Suprapubic skin (tissue), 4 donors: ENCODE results near the gene LRRC4C. TPM values are rescaled to one million over a fixed set of nuclear protein-coding genes. Genes with fewer than 3 reads are reported as not detected.

ENCODE experiments used
- DNase-seq, 2 donors: peaks; one replicate each; pipeline ENCODE4 v3.0.0-alpha.2; 2019; ENCODE audit warnings: low spot score in 2 of 2
- H3K27ac ChIP-seq: fragments of 200-600 bp; sonication (generic); one replicate; pipeline ENCODE4 v1.5.1; 2019
- H3K27me3 ChIP-seq: fragments of 200-600 bp; sonication (generic); one replicate; pipeline ENCODE4 v1.5.1; 2019
- H3K36me3 ChIP-seq: fragments of 200-600 bp; sonication (generic); one replicate; pipeline ENCODE4 v1.5.1; 2019
- H3K4me1 ChIP-seq: fragments of 200-600 bp; sonication (generic); one replicate; pipeline ENCODE4 v1.5.1; 2019
- H3K4me3 ChIP-seq: fragments of 200-600 bp; sonication (generic); one replicate; pipeline ENCODE4 v1.5.1; 2019; ENCODE audit warnings: mild to moderate bottlenecking
- H3K9me3 ChIP-seq: fragments of 200-600 bp; sonication (generic); one replicate; pipeline ENCODE4 v1.5.1; 2019
- EP300 ChIP-seq: sonication (generic); formaldehyde crosslinking; IDR thresholded peaks from one replicate; pipeline ENCODE4 v1.6.1; 2017; ENCODE audit warnings: antibody characterized with exemption
- POLR2A ChIP-seq, 2 donors: fragments of 450-650 bp; IDR thresholded peaks; one replicate each; pipeline ENCODE4 v1.6.1; 2017; ENCODE audit warnings: antibody characterized with exemption in 2 of 2, mild to moderate bottlenecking in 2 of 2, moderate library complexity in 2 of 2
- POLR2AphosphoS5 ChIP-seq, 3 donors: sonication (generic); formaldehyde crosslinking; IDR thresholded peaks; one replicate each; pipeline ENCODE4 v1.6.1; 2017; ENCODE audit warnings: antibody characterized with exemption in 3 of 3
- WGBS: methylation state at CpG from one replicate; pipeline ENCODE4 v1.1.5; 2018; 5-methylcytosine and 5-hydroxymethylcytosine counted together
- total RNA-seq, 4 donors: library from RNA; depleted of rRNA; stranded (reverse); fragments of >200 nt; gene quantifications; one replicate each; pipeline ENCODE4 v1.1.0, GENCODE V29; 2016
- TF ChIP-seq, protein P1 (sequence below), 2 donors: fragments of 200-600 bp in 1 of 2; fragments of 450-650 bp in 1 of 2; sonication (generic) in 1 of 2; IDR thresholded peaks; one replicate each; pipeline ENCODE4 v1.5.1; 2016 to 2019; ENCODE audit warnings: antibody characterized with exemption in 2 of 2, mild to moderate bottlenecking in 1 of 2, moderate library complexity in 1 of 2

LRRC4C gene
- total RNA-seq, 4 donors from 2014 or later = 0.19 to 1.1 (median 0.60) TPM; not detected in 1

DNA sequence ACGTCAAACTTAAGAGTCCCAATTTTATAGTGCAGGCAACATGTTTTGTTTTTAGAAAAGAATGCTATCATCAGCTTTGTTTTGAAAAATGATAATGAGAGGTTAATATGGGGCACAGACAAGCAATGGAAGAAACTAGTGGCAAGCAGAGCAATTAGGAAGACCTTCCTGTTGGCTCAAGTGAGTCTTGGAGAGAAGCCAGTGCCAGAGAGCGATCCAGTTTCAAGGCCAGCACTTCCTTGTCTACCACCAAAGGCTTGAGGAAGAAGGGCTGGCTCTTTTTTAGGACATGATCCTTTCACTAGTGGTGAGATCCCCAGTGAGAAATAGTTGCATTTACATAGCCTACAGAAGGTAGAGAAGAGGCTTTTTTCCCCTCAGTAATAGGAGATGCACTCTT lies 1340.7 kb downstream of the LRRC4C start:
- no peaks in the 10 kb centered on the region for H3K27me3 ChIP-seq
- H3K27ac ChIP-seq = no peak overlapping the region
- 55% methylated on average over 2 of the region's 2 CpGs for WGBS
- H3K9me3 ChIP-seq = no peaks in the 10 kb centered on the region
- no peak for DNase-seq
- no peaks in the 10 kb centered on the region for H3K36me3 ChIP-seq
- H3K4me1 ChIP-seq = no peaks in the 10 kb centered on the region
- TF ChIP-seq EP300 (no peak), POLR2A (IDR thresholded peaks at IDR 0.05) (no peak), POLR2AphosphoS5 (IDR thresholded peaks at IDR 0.05) (no peak)
- TF ChIP-seq, protein P1, sequence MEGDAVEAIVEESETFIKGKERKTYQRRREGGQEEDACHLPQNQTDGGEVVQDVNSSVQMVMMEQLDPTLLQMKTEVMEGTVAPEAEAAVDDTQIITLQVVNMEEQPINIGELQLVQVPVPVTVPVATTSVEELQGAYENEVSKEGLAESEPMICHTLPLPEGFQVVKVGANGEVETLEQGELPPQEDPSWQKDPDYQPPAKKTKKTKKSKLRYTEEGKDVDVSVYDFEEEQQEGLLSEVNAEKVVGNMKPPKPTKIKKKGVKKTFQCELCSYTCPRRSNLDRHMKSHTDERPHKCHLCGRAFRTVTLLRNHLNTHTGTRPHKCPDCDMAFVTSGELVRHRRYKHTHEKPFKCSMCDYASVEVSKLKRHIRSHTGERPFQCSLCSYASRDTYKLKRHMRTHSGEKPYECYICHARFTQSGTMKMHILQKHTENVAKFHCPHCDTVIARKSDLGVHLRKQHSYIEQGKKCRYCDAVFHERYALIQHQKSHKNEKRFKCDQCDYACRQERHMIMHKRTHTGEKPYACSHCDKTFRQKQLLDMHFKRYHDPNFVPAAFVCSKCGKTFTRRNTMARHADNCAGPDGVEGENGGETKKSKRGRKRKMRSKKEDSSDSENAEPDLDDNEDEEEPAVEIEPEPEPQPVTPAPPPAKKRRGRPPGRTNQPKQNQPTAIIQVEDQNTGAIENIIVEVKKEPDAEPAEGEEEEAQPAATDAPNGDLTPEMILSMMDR (IDR thresholded peaks at IDR 0.05) = no peak
- H3K4me3 ChIP-seq = no peak overlapping the region

DNA sequence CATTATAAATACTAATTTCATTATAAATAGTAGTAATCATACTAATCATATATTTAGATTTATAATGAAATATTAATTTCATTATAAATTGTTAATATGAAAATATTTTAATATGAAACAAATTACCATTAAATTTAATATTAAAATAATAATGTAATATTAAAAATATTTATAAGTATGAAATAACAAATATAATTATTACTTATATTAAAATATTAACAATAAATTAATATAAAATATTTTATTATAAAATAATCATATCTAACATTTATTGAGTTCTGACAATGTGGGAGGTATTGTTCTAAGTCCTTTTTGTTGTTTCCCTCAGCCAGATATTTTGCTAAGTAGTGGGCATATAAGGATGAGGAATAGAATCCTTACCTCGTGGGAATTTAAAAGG lies 1341.4 kb downstream of the LRRC4C start:
- H3K36me3 ChIP-seq = no peaks in the 10 kb centered on the region
- no peak overlapping the region for H3K4me3 ChIP-seq
- TF ChIP-seq POLR2A (IDR thresholded peaks at IDR 0.05) (no peak), EP300 (no peak), POLR2AphosphoS5 (IDR thresholded peaks at IDR 0.05) (no peak)
- TF ChIP-seq, protein P1 (IDR thresholded peaks at IDR 0.05) = no peak
- DNase-seq = no peak
- H3K4me1 ChIP-seq = no peaks in the 10 kb centered on the region
- H3K27me3 ChIP-seq = no peaks in the 10 kb centered on the region
- H3K9me3 ChIP-seq = no peaks in the 10 kb centered on the region
- no peak overlapping the region for H3K27ac ChIP-seq
- 64% methylated on average over 1 of the region's 1 CpG for WGBS

DNA sequence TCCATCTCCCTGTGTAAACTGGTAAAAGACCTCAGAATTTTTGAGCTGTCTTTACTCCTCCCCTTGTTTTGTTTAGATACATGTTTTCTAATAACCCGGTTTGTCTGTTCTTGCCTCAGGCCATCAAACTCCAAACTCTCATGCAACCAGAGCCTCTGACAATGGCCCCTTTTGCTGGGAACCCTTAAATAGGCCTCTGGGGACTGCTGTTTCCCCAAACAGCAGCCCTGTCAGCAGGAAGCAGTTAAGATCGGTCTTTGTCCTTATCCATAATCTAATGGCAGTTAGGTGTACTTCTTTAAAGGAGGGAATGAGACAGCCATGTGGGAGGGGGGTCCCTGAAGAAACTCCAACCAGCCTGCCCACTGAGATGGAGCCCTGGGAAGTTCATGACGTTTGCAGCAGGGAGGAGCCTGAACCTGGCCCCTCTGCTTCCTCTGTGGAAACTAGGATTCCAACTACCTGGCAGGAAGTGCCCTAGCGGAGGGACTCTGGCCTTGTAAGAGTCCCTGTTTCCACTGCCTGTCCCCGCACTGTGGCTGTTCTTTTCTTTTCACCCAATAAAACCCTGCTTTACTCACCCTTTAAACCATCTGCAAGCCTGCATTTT lies 1354.4 kb downstream of the LRRC4C start:
- H3K4me3 ChIP-seq = no peak overlapping the region
- no peak overlapping the region for H3K27ac ChIP-seq
- no peak for TF ChIP-seq POLR2AphosphoS5 (IDR thresholded peaks at IDR 0.05)
- TF ChIP-seq, protein P1 (IDR thresholded peaks at IDR 0.05) = no peak
- H3K4me1 ChIP-seq = no peaks in the 10 kb centered on the region
- H3K36me3 ChIP-seq = no peaks in the 10 kb centered on the region
- no peaks in the 10 kb centered on the region for H3K27me3 ChIP-seq
- 56% methylated on average over 5 of the region's 5 CpGs for WGBS
- no peak for DNase-seq
- H3K9me3 ChIP-seq = peaks cover 2% of the 10 kb centered on the region

DNA sequence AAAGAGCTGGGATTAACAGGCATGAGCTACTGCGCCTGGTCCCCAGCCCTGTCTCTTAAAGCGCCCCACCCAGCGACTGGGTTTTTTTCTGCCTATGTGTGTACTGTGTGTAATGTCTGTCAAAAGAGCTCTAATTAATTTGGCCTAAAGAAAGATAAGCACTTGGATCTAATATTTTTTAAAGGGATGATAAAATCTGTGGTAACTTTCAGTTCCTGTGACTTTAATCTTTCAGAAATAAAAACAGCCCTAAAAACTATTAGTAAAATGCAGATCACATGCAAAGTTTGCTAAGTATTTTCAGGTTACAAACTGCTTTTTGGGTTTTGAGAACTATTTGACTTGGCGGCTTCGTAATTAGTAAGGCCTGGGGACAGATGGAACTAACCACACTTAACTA lies 1358.7 kb downstream of the LRRC4C start:
- DNase-seq = no peak
- 67% methylated on average over 5 of the region's 5 CpGs for WGBS
- Histone ChIP-seq H3K4me3 (no peak overlapping the region), H3K27me3 (no peaks in the 10 kb centered on the region), H3K36me3 (no peaks in the 10 kb centered on the region), H3K9me3 (peaks cover 2% of the 10 kb centered on the region), H3K4me1 (no peaks in the 10 kb centered on the region), H3K27ac (no peak overlapping the region)
- TF ChIP-seq POLR2A (IDR thresholded peaks at IDR 0.05) = no peak
- no peak for TF ChIP-seq EP300
- no peak for TF ChIP-seq POLR2AphosphoS5 (IDR thresholded peaks at IDR 0.05)
- TF ChIP-seq, protein P1 (IDR thresholded peaks at IDR 0.05) = no peak

DNA sequence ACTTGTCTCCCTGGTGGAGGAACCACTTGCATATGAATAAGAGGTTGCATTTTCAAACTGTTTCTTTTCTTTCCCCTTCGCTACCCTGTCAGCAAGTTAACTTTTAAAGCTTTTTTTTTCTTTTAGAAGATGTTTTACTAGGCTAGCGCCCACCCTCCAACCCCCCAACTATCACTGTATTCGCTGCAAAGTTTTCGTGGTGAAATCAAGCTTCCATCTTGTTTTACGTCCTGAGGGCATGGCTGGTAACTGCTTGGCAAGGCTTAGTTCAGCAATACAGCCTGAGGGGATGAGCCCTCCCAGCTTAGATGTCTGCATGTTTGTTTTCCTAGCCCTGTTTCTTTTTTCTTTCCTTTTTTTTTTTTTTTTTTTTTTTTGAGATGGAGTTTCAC lies 1359.3 kb downstream of the LRRC4C start:
- no peak for DNase-seq
- H3K27ac ChIP-seq = no peak overlapping the region
- H3K4me1 ChIP-seq = no peaks in the 10 kb centered on the region
- H3K9me3 ChIP-seq = no peaks in the 10 kb centered on the region
- H3K27me3 ChIP-seq = no peaks in the 10 kb centered on the region
- no peak for TF ChIP-seq POLR2A (IDR thresholded peaks at IDR 0.05)
- TF ChIP-seq EP300 = no peak
- TF ChIP-seq POLR2AphosphoS5 (IDR thresholded peaks at IDR 0.05) = no peak
- TF ChIP-seq, protein P1 (IDR thresholded peaks at IDR 0.05) = no peak
- H3K36me3 ChIP-seq = no peaks in the 10 kb centered on the region
- 72% methylated on average over 5 of the region's 5 CpGs for WGBS
- no peak overlapping the region for H3K4me3 ChIP-seq
